OCI-LY1 (cell line): ENCODE measurements around the gene IFITM5.
A peak's percentile ranks its signal among the peaks of the same experiment; 100 is the strongest.

ENCODE experiments used
- H2AFZ ChIP-seq: fragments of 200-600 bp; sonication (generic), shearing (Covaris generic); 2 replicates; pipeline ENCODE4 v1.6.0; 2014; ENCODE audit warnings: antibody characterized with exemption, mild to moderate bottlenecking, low read length
- H3F3A ChIP-seq: fragments of 200-600 bp; sonication (generic), shearing (Covaris generic); 2 replicates; pipeline ENCODE4 v1.6.0; 2014; ENCODE audit warnings: mild to moderate bottlenecking, antibody characterized with exemption, low read length, moderate library complexity; ENCODE audit not compliant: insufficient read depth
- H3K27ac ChIP-seq: fragments of 200-600 bp; sonication (generic); 2 replicates; pipeline ENCODE4 v1.5.1; 2014; ENCODE audit warnings: low read length, mixed run types, mild to moderate bottlenecking, low read depth; ENCODE audit not compliant: poor library complexity, severe bottlenecking
- H3K27me3 ChIP-seq: fragments of 200-600 bp; sonication (generic); 2 replicates; pipeline ENCODE4 v1.6.0; 2014; ENCODE audit warnings: antibody characterized with exemption, mild to moderate bottlenecking, low read length, moderate library complexity; ENCODE audit not compliant: insufficient read depth
- H3K36me3 ChIP-seq: fragments of 200-600 bp; sonication (generic); 2 replicates; pipeline ENCODE4 v1.6.1; 2014; ENCODE audit warnings: mild to moderate bottlenecking, antibody characterized with exemption, low read length, moderate library complexity, mixed read lengths; ENCODE audit not compliant: insufficient read depth
- H3K4me1 ChIP-seq: fragments of 200-600 bp; sonication (generic); 2 replicates; pipeline ENCODE4 v1.5.1; 2014; ENCODE audit warnings: mild to moderate bottlenecking, low read length, moderate library complexity; ENCODE audit not compliant: insufficient read depth, severe bottlenecking
- H3K4me2 ChIP-seq: fragments of 200-600 bp; sonication (generic), shearing (Covaris generic); 2 replicates; pipeline ENCODE4 v1.6.1; 2014; ENCODE audit warnings: low read length
- H3K4me3 ChIP-seq: fragments of 200-600 bp; sonication (generic); 2 replicates; pipeline ENCODE4 v1.5.1; 2014; ENCODE audit warnings: low read length, low read depth, mild to moderate bottlenecking, mixed read lengths; ENCODE audit not compliant: poor library complexity, severe bottlenecking
- H3K79me2 ChIP-seq: fragments of 200-600 bp; shearing (Covaris generic); 2 replicates; pipeline ENCODE4 v1.6.1; 2016; ENCODE audit warnings: mixed run types, low read length, mixed read lengths; ENCODE audit not compliant: insufficient read depth
- H3K9ac ChIP-seq: fragments of 200-600 bp; sonication (generic), shearing (Covaris generic); 2 replicates; pipeline ENCODE4 v1.6.1; 2014; ENCODE audit warnings: mild to moderate bottlenecking, low read length, mixed read lengths
- H3K9me2 ChIP-seq: fragments of 200-600 bp; sonication (generic), shearing (Covaris generic); 2 replicates; pipeline ENCODE4 v1.6.1; 2014; ENCODE audit warnings: low read depth, mild to moderate bottlenecking, low read length, mixed read lengths
- H3K9me3 ChIP-seq: fragments of 200-600 bp; shearing (Covaris generic); 2 replicates; pipeline ENCODE4 v1.6.1; 2014; ENCODE audit warnings: low read length, mixed read lengths
- H4K20me1 ChIP-seq: fragments of 200-600 bp; sonication (generic), shearing (Covaris generic); 2 replicates; pipeline ENCODE4 v1.6.0; 2016; ENCODE audit warnings: mild to moderate bottlenecking, low read length; ENCODE audit not compliant: insufficient read depth
- EZH2 ChIP-seq: fragments of 200-600 bp; sonication (generic), shearing (Covaris generic); IDR thresholded peaks from 2 replicates; pipeline ENCODE4 v1.8.0; 2017; ENCODE audit warnings: borderline replicate concordance, mixed run types, mild to moderate bottlenecking, antibody characterized with exemption, low read length, moderate library complexity, mixed read lengths
- TF ChIP-seq, protein P1 (sequence below): fragments of 200-600 bp; sonication (generic), shearing (Covaris generic); IDR thresholded peaks from 2 replicates; pipeline ENCODE4 v1.5.1; 2017; ENCODE audit warnings: mild to moderate bottlenecking, antibody characterized with exemption, low read length, moderate library complexity, mixed read lengths

Gene IFITM5

DNA sequence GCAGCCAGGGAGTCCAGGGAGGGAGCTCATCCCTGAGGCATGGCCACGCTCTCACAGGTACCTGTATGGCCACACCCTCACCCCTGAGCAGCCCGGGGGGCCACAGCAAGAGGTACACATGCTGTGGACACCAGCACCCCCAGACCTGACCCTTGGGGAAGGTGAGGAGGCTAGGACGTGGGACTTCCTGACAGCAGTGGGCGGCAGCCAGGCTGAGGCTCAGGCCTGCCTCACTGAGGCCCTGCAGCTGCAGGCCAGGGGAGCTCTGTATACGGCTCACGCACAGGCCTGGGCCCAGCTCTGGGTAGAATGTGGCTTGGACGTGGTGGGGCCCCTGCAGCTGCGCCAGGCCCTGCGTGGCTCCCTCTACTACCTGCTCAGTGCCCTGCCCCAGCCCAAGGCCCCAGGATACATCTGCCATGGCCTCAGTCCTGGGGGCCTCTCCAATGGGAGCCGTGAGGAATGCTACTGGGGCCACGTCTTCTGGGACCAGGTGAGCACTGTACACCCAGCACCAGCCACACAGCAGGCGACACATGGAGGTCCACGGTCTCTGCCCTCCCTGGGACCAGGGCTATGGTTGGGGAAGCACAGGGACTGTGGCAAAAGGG, 8.6 kb downstream of the IFITM5 start:
- Histone ChIP-seq H3F3A (no peaks in the 10 kb centered on the region), H3K9me2 (no peaks in the 10 kb centered on the region), H3K4me3 (no peak overlapping the region), H4K20me1 (no peaks in the 10 kb centered on the region), H2AFZ (no peak overlapping the region), H3K27ac (no peak overlapping the region), H3K9me3 (no peaks in the 10 kb centered on the region), H3K4me1 (peaks cover 31% of the 10 kb centered on the region), H3K4me2 (peak overlapping the region; percentile 60; the same call in 1 of the 2 replicates), H3K36me3 (peaks cover 15% of the 10 kb centered on the region), H3K27me3 (peaks cover 4% of the 10 kb centered on the region; the same call in 1 of the 2 replicates), H3K9ac (no peak overlapping the region), H3K79me2 (no peaks in the 10 kb centered on the region)
- TF ChIP-seq, protein P1, sequence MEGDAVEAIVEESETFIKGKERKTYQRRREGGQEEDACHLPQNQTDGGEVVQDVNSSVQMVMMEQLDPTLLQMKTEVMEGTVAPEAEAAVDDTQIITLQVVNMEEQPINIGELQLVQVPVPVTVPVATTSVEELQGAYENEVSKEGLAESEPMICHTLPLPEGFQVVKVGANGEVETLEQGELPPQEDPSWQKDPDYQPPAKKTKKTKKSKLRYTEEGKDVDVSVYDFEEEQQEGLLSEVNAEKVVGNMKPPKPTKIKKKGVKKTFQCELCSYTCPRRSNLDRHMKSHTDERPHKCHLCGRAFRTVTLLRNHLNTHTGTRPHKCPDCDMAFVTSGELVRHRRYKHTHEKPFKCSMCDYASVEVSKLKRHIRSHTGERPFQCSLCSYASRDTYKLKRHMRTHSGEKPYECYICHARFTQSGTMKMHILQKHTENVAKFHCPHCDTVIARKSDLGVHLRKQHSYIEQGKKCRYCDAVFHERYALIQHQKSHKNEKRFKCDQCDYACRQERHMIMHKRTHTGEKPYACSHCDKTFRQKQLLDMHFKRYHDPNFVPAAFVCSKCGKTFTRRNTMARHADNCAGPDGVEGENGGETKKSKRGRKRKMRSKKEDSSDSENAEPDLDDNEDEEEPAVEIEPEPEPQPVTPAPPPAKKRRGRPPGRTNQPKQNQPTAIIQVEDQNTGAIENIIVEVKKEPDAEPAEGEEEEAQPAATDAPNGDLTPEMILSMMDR: no peak
- no peak for TF ChIP-seq EZH2

DNA sequence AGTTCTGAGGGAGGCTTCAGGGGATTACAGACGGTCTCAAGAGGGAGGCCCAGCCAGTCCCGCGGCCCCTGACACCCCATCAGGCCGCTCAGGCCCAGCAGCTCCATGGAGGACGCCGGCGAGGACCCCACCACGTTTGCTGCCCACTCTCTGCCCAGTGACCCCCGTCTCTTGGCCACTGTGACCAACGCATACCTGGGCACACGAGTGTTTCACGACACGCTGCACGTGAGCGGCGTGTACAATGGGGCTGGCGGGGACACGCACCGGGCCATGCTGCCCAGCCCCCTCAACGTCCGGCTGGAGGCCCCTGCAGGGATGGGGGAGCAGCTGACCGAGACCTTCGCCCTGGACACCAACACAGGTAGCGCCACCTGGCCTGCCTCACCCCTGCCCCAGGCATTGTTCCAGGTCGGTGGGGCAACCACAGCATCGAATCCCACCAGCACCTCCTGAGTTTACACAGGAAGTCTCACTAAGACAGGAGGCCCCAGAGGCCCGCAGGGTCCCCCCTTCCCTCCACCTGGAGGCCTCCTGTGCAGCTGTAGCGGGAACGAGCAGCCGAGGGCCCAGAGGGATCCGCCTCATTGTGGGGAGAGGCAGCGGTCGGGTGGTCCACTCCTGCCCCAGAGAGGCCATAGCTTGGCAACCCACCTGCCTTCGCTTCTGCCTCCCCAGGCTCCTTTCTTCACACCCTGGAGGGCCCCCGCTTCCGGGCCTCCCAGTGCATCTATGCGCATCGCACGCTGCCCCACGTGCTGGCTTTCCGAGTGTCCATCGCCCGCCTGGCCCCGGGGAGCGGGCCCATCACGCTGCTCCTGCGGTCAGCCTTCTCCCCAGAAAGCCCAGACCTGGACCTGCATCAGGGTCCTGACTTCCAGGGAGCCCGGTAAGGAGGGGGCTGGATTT, 9.4 kb downstream of the IFITM5 start:
- H3K27ac ChIP-seq: no peak overlapping the region
- H3F3A ChIP-seq: no peaks in the 10 kb centered on the region
- no peaks in the 10 kb centered on the region for H4K20me1 ChIP-seq
- TF ChIP-seq, protein P1: no peak
- no peak for TF ChIP-seq EZH2
- no peak overlapping the region for H2AFZ ChIP-seq
- H3K9ac ChIP-seq: peak overlapping the region; percentile 40; the same call in 1 of the 2 replicates
- H3K9me2 ChIP-seq: no peaks in the 10 kb centered on the region
- H3K27me3 ChIP-seq: peaks cover 7% of the 10 kb centered on the region; the same call in 1 of the 2 replicates
- peak overlapping the region; percentile 60 for H3K4me2 ChIP-seq
- peaks cover 15% of the 10 kb centered on the region for H3K36me3 ChIP-seq
- peak overlapping the region; percentile 72 for H3K4me3 ChIP-seq
- H3K4me1 ChIP-seq: peaks cover 31% of the 10 kb centered on the region
- H3K79me2 ChIP-seq: no peaks in the 10 kb centered on the region
- no peaks in the 10 kb centered on the region for H3K9me3 ChIP-seq

DNA sequence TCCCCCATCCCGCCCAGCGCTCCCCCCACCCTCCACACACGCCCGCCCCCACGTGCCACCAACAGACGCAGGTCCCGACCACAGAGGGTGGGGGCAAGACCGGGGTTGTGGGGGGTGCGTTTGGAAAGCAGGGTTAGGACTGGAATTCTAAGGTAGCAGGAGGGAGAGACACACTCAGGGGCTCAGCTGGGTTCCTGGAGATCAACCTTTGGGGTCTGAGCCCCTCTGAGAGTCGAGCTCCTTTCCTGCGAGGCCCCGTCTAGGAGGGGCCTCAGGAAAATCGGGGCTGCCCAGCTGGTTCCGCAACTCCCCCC, 10.0 kb downstream of the IFITM5 start:
- peak overlapping the region; percentile 72 for H3K4me3 ChIP-seq
- no peak overlapping the region for H2AFZ ChIP-seq
- H3K9me3 ChIP-seq: no peaks in the 10 kb centered on the region
- peaks cover 31% of the 10 kb centered on the region for H3K4me1 ChIP-seq
- H3K9ac ChIP-seq: peak overlapping the region; percentile 40; the same call in 1 of the 2 replicates
- H4K20me1 ChIP-seq: no peaks in the 10 kb centered on the region
- H3K79me2 ChIP-seq: no peaks in the 10 kb centered on the region
- H3K36me3 ChIP-seq: peaks cover 14% of the 10 kb centered on the region
- no peak overlapping the region for H3K27ac ChIP-seq
- H3K9me2 ChIP-seq: no peaks in the 10 kb centered on the region
- H3K27me3 ChIP-seq: peaks cover 7% of the 10 kb centered on the region; the same call in 1 of the 2 replicates
- no peaks in the 10 kb centered on the region for H3F3A ChIP-seq
- no peak for TF ChIP-seq EZH2
- TF ChIP-seq, protein P1: no peak
- peak overlapping the region; percentile 60 for H3K4me2 ChIP-seq
